ENCODE measurements around the gene KCNG3.

Gene KCNG3

DNA sequence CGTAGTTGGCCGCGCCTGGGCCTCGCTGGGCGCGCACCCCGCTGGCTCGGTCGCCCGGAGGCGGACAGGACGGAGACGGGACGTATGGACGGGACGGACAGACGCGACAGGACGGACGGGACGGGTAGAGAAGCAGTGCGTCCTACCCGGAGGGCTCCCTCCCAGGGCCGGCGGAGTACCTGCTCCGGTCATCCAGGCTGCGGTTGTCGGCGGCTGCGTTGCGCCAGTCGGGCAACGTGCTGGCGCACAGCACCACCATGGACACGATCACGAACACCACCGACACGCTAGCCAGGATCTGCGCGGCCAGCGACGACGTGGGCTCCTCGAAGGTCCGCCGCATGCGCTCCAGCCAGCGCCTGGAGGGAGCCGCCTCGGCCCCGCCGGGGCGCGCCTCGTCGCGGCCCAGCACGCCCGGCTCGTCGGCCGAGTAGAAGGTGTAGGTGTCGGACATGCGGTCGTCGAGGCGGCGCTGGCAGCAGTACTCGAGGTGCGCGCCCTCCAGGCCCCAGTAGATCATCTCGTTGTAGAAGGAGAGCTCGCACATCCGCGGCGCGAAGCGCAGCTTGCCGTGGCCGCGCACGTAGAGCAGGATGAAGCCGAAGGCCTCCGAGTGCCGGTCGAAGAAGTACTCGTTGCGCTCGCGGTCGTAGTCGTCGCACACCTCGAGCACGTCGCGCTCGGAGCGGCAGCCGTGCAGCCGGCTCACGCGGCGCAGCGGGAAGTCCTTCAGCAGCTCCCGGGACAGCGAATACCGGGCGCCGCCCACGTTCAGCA lies 903 bp downstream of the KCNG3 start:
- no peak for DNase-seq
- in situ Hi-C loops (cut with MboI; ENCODE audit: low pct_unique_long_range_greater_than_20kb, low sequenced_read_pairs): no loop called here

DNA sequence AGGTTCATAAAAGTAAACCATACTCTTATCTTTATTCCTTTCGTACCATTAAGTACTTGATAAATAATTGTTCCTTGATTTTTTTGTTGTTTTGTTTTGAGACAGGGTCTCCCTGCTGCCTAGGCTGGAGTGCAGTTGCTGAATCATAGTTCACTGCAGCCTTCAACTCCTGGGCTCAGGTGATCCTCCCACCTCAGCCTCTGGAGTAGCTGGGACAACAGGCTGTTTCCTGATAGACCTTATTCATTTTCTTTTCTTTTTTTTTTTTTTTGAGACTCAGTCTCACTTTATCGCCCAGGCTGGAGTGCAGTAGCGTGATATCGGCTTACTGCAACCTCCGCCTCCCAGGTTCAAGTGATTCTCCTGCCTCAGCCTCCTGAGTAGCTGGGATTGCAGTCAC lies 5.5 kb downstream of the KCNG3 start:
- DNase-seq: no peak
- in situ Hi-C loops (cut with MboI; ENCODE audit: low pct_unique_long_range_greater_than_20kb, low sequenced_read_pairs): no loop called here

DNA sequence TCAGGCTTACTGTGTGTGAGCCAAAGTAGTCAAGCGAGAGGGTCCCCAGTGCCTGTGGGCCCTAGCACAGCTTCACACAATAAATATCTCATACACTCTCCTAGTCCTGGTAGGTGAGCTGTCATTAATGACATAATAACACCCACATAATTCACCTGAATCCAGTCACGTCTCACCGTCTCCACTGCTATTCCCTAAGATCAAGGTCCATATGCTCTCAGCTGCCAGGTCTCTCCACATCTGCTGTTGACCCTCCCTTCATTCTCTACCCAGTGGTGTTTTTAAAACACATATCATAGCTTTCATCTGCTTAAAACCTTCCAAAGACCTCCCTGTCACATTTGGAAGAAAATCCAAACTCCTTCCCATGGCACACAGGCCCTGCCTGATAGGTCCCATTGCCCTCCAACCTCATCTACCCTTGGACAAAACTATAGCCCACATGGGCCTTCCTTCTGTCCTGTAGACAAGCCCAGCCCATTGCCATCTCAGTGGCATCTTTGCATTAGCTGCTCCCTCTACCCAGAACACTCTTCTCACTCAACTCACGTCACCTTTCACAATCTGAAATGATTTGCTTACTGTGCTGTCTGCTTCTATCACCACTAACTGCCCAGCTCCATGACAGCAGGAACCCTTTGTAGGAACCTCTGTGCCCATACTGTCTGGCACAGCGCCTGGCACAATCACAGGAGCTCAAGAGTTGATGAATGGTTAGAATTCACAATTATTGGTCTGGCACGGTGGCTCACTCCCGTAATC lies 7.5 kb downstream of the KCNG3 start:
- no peak for DNase-seq
- in situ Hi-C loops (cut with MboI; ENCODE audit: low pct_unique_long_range_greater_than_20kb, low sequenced_read_pairs): no loop called here

DNA sequence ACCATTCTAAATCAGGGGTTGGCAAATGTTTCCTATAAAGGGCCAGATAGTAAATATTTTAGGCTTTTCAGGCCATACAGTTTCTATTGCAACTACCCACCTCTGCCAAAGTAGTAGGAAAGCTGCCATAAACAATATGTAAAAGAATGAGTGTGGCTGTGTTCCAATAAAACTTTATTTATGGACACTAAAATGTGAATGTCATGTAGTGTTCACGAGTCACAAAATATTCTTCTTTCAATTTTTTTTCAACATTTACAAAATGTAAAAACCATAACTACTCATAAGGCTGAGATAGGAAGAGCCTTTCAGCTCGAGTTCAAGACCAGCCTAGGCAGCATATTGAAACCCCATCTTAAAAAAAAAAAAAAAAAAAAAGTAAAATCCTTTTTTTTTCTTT lies 13.4 kb downstream of the KCNG3 start:
- DNase-seq: no peak
- in situ Hi-C loops (cut with MboI; ENCODE audit: low pct_unique_long_range_greater_than_20kb, low sequenced_read_pairs): no loop called here

DNA sequence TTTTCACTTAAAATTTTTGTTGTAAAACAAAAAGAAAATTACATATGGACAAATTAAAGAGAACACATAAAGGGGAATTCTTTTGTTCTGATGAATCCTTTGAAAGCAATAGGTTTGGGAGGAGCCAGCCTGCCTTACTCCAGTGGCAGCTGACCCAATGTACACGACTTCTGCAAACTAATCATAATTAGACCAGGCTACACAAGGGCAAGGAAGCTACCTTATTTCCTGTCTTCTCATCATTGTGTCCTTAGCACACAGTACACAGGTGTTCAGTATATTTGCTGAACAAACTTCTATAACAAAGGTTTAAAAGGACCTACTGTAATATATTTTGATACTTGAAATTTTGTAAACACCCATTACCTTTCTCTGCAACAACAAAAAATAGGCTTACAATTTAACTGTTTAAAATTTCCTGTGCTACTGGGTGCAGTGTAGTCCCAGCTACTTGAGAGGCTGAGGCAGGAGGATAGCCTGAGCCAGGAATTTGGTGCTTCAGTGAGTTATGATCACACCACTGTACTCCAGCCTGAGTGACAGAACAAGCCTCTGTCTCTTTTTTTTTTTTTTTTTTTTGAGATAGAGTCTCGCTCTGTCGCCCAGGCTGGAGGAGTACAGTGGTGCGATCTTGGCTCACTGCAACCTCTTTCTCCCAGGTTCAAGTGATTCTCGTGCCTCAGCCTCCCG lies 18.9 kb downstream of the KCNG3 start:
- in situ Hi-C loops (cut with MboI; ENCODE audit: low pct_unique_long_range_greater_than_20kb, low sequenced_read_pairs): no loop called here

DNA sequence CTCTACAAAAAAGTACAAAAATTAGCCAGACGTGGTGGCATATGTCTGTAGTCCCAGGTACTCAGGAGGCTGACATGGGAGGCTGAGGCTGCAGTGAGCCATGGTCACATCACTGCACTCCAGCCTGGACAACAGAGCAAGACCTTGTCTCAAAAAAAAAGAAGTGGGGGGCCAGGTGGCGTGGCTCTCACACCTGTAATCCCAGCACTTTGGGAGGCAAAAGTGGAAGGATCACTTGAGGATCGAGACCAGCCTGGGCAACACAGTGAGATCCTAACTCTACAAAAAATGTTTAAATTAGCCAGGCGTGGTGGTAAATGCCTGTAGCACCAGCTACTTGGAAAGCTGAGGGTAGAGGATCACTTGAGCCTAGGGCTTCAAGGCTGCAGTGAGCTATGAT lies 23.1 kb downstream of the KCNG3 start:
- in situ Hi-C loops (cut with MboI; ENCODE audit: low pct_unique_long_range_greater_than_20kb, low sequenced_read_pairs): no loop called here
- no peak for DNase-seq

More for the DNA sequence above, 18.9 kb downstream of the KCNG3 start:
- no peak for DNase-seq

DNA sequence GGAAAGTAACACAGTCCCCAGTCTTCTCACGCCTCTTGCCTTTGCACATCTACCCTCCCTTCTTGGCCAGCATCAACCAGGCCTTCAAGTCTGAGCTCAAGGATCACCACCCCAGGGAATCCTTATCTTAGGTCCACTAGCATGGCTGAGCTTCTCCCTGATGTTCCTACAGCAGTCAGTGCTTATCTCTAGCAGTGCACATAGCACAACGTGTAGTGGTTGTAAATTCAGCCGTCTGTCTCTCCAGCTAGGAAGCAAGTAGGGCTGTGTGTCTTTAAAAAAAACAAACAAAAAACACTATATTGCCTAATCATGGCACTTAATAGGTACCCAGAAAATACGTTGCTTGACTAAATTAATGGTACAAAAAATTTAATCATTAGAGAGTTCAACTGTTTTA lies 29.2 kb downstream of the KCNG3 start:
- no peak for DNase-seq

DNA sequence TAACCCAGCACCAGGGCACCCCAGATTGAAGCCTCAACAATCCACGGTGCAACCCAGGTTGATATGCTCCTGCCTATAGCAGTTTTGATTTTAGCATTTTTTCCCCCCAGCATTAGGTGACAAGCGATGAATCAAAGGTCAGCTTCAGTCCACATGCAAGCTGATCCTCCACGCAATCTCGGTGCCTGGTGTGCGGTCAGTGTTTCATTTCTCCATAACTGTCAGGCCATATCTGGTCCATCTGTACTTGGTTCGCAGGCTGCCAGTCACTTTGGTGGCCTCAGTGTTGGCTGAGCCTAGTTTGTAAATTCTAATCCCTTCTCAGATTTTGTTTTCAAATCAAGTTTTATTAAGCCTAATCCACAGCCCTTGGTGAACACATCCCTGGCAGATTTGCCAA lies 30.2 kb downstream of the KCNG3 start:
- no peak for DNase-seq
- in situ Hi-C loops (cut with MboI; ENCODE audit: low pct_unique_long_range_greater_than_20kb, low sequenced_read_pairs): no loop called here

More for the DNA sequence above, 29.2 kb downstream of the KCNG3 start:
- in situ Hi-C loops (cut with MboI; ENCODE audit: low pct_unique_long_range_greater_than_20kb, low sequenced_read_pairs): no loop called here

DNA sequence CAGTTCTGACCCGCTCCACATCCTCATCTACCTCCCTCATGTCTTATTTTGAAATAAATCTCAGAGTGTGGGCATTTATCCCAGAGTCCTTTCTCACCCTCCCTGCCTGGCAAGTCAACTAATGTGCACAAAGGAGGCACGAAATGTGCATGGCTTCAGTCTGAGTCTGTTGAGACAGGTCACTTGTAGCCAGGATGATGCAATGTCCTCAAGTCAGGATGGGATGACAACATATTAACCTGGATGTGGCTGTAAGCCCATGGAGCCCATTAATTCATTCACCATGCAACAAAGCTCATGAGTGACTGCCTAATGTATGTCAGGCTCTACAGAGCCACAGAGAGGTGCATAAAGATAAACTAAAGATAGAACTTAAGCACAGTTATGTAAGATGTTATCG lies 34.5 kb downstream of the KCNG3 start:
- in situ Hi-C loops (cut with MboI; ENCODE audit: low pct_unique_long_range_greater_than_20kb, low sequenced_read_pairs): no loop called here
- no peak for DNase-seq

DNA sequence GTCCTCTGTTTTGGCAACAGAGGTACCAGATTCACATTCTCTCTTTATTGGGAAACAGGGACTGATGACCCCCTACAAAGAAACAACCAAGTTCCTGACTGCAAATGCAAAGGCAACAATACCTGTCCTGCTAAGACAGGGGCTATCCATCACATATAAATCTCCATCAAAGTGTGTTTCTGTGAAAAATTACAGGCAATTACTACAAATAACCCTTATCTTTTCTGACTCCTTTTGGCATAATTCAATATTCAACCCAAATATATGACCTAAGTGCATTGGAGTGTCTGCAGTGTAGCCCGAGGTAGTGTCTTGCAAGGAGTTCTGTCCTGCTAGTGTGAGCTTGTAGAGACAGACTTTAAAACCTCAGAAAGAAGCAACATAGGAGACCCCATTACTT lies 35.4 kb downstream of the KCNG3 start:
- DNase-seq: no peak
- in situ Hi-C loops (cut with MboI; ENCODE audit: low pct_unique_long_range_greater_than_20kb, low sequenced_read_pairs): no loop called here

DNA sequence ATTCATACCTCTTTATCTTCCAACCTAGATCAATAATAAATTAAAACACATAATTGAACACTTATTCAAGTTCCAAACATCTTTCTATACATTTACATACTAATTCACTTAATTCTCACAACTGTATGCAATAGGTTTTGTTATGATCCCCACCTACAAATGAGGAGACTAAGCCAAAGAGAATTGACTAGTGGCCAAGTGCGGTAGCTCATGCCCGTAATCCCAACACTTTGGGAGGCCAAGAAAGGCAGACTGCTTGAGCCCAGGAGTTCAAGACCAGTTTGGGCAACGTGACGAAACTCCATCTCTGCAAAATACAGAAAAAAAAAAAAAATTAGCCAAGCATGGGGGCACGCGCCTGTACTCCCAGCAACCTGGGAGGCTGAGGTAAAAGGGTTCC lies 36.8 kb downstream of the KCNG3 start:
- no peak for DNase-seq
- in situ Hi-C loops (cut with MboI; ENCODE audit: low pct_unique_long_range_greater_than_20kb, low sequenced_read_pairs): no loop called here

DNA sequence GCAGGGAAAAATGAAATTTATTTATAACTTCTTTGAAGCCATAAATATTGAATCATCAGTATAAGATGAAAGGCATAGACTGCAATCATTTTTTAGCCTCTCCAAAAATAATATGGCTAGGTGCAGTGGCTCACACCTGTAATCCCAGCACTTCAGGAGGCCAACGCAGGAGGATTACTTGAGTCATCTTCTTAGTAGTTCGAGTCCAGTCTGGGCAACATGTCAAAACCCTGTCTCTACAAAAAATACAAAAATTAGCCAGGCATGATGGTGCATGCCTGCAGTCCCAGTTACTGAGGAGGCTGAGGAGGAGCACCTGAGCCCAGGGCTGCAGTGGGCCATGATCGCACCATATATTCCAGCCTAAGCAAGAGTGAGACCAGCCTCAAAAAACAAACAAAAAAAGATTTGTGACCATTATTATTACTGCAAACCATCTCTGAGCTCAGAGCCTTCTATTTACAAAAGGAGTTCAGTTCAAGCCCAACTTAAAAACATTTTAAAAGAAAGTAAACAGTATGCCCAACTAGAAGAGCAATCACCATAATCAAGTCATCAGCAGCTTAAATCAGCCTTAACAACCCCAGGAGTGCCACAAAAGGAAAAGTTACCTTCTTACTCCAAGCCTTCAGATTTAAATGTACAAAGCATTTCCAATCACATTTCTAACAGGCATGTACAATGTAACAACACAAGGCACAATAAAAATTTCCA lies 37.5 kb downstream of the KCNG3 start:
- in situ Hi-C loops (cut with MboI; ENCODE audit: low pct_unique_long_range_greater_than_20kb, low sequenced_read_pairs): no loop called here

DNA sequence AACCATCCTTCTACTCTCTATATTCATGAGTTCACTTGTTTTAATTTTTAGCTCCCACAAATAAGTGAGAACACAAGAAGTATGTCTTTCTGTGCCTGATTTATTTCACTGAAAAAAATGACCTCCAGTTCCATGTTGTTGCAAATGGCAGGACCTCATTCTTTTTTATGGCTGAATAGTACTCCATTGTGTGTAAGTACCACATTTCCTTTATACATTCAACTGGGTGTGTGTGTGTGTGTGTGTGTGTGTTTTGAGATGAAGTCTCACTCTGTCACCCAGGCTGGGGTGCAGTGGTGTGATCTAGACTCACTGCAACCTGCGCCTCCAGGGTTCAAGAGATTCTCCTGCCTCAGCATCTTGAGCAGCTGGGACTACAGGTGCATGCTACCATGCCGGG lies 41.2 kb downstream of the KCNG3 start:
- in situ Hi-C loops (cut with MboI; ENCODE audit: low pct_unique_long_range_greater_than_20kb, low sequenced_read_pairs): no loop called here
- DNase-seq: no peak

More for the DNA sequence above, 37.5 kb downstream of the KCNG3 start:
- no peak for DNase-seq

DNA sequence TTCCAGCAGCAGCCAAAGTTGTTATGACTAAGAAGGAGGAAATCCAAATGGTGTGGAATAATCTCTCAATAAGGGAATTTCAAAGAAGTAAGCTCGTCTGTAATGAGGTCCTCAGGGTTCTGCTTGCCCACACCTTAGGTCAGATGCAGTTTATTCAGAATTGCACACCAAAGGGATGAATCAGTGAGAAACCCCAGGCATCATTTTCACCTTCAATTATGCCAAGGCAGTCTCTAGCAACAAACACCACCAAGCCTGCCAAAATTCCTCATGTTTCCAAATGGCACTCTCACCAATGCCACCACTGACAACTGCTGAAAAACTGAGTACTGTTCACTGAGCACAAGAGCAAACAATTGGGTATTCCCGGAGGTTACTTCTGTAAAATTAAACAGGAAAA lies 43.6 kb downstream of the KCNG3 start:
- in situ Hi-C loops (cut with MboI; ENCODE audit: low pct_unique_long_range_greater_than_20kb, low sequenced_read_pairs): no loop called here
- no peak for DNase-seq

DNA sequence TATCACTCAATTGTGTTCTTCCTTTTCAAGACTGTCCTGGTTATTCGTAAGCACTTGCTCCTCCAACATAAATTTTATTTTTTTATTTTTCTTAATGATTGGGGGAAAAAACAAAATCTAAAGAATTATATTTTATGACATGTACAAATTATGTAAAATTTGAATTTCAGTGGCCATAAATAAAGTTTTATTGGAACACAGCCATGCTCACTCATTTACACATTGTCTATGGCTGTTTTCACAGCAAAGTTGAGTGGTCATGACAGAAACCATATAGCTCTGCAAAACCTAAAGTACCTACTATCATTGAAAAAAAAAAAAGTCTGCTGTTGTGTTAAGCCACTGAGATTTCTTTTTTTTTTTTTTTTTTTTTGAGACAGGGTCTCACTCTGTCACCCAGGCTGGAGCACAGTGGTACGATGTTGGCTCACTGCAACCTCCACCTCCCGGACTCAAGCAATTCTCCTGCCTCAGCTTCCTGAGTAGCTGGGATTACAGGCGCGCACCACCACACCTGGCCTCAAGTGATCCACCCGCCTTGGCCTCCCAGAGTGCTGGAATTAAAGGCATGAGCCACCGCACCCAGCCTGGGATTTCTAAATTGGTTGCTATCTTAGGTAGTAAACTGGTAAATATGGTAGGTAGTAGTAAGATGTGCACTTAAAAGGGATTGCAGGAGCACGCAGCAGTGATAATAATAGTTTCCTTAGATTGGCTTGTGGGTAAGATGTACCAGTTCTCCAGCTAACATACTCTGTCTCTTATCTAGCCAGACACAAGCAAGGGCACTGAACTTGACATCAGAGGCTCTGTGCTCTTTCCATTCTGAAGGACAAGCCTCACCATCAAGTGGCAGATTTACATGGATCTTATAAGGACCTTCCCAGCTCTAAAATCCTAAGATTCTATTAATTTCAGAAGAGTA lies 44.4 kb downstream of the KCNG3 start:
- in situ Hi-C loops (cut with MboI; ENCODE audit: low pct_unique_long_range_greater_than_20kb, low sequenced_read_pairs): no loop called here
- no peak for DNase-seq

DNA sequence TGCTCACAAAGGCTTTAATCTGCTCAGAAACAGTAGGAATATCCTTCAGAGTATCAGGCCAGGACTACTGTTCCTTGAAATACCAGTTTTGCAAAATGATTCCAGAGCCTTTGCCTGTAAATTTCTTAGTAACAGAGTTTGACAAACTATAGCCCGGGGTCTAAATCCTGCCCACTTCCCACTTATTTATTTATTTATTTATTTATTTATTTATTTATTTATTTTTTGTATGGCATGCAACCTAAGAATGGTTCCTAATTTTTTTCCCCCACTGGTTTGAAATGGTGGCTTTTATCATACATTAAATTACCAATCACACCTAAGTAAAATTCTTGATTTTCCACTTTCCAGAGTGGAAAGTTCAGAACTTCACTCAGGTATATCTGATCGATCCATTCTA lies 45.6 kb downstream of the KCNG3 start:
- in situ Hi-C loops (cut with MboI; ENCODE audit: low pct_unique_long_range_greater_than_20kb, low sequenced_read_pairs): no loop called here
- DNase-seq: no peak

DNA sequence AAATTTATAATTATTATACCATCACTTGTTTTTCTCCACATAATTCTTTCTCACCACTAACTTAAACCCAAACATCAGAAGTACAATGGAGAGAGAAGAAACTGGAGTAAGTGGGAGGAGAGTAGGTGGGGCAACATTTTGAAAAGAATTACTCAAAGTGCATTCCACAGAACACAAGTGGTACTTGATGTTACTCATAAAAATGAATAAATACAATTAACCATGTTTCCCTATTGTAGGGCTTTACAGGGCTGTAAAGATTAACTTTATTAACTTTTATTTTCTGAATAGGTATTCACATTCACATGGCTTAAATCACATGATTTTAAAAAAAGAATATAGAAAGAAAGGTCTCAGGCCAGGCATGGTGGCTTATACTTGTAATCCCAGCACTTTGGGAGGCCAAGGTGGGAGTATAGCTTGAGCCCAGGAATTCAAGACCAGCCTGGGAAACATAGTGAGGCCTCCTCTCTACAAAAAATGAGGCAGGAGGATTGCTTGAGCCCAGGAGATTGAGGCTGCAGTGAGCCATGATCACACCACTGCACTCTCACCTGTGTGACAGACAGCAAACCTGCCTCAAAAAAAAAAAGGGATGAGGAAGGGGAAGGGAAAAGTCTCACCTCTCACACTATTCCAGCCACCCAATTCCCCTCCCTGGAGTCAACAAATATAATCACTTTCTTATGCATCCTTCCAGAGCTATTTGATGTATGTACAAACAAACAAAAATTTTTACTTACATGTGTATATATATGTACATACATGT lies 47.1 kb downstream of the KCNG3 start:
- no peak for DNase-seq
- in situ Hi-C loops (cut with MboI; ENCODE audit: low pct_unique_long_range_greater_than_20kb, low sequenced_read_pairs): no loop called here
